Neural progenitor cell (in vitro differentiated cells): ENCODE results near the gene SDK2.

ENCODE experiments used
- CTCF ChIP-seq: fragments of 200-600 bp; sonication (generic); IDR thresholded peaks from 2 replicates; pipeline ENCODE4 v1.5.1; 2017; ENCODE audit warnings: antibody characterized with exemption, mild to moderate bottlenecking
- EZH2 ChIP-seq: fragments of 200-600 bp; sonication (generic); IDR thresholded peaks from 2 replicates; pipeline ENCODE4 v1.6.1; 2017; ENCODE audit warnings: antibody characterized with exemption, mild to moderate bottlenecking, moderate library complexity

GRCh38 chr17:73541561-73541981 lies 102.7 kb downstream of the SDK2 start:
- no peak for TF ChIP-seq CTCF
- TF ChIP-seq EZH2 = no peak
